Liver (tissue), 2 donors: ENCODE results near the gene RIC1.

Experiments used
- CTCF ChIP-seq: fragments of 150-350 bp; IDR thresholded peaks from 2 replicates; pipeline ENCODE4 v1.5.1; 2017; ENCODE audit warnings: improper control_type of control experiment, low read depth, low read length; ENCODE audit not compliant: missing input control
- TF ChIP-seq, protein P1 (sequence below): IDR thresholded peaks from 2 replicates; pipeline ENCODE4 v1.6.1; 2016; ENCODE audit warnings: antibody characterized with exemption
- donor health status: healthy.

- TF ChIP-seq, protein P1, sequence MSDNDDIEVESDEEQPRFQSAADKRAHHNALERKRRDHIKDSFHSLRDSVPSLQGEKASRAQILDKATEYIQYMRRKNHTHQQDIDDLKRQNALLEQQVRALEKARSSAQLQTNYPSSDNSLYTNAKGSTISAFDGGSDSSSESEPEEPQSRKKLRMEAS: no peak
- no peak for TF ChIP-seq CTCF
Measured at GRCh38 chr9:5651246-5651645, 22.3 kb downstream of the RIC1 start.
